GM21515 (cell line): ENCODE data around the gene LAMB3.

Source experiments
- ATAC-seq: cut with Tn5 transposase; IDR thresholded peaks from one replicate; pipeline ENCODE4 v1.9.1; 2021; ENCODE audit not compliant: unreplicated experiment

The LAMB3 gene

DNA sequence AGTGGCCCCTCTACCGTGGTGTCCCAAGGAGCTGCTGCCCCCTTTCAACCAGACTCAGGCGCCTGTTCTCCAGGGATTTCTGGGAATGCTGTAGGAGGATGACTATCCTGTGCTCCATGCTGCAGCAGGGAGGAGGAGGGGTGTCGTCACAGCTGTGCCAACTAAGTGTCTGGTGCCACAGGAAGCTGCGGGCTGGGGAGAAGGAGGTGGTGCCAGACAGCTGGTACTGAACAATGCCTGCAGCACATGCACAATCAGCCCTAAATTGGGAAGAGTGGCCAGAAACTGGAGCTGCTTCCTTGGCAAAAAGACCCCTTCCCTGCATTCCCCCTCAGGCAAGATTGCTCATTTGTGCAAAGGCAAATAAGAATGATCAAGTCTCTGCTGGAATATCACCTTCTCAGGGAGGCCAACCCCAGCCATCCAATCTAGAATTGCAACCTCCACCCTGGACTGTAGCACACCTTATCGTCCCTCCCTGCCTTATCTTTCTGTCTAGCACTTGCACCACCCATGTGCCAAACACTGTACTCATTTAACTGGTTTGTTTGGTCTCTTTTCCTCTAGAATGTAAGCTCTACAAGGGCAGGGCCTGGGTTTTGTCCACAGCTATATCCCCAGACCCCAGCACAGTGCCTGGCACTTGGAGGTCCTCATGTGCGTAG lies 33.3 kb downstream of the LAMB3 start:
- no peak for ATAC-seq

DNA sequence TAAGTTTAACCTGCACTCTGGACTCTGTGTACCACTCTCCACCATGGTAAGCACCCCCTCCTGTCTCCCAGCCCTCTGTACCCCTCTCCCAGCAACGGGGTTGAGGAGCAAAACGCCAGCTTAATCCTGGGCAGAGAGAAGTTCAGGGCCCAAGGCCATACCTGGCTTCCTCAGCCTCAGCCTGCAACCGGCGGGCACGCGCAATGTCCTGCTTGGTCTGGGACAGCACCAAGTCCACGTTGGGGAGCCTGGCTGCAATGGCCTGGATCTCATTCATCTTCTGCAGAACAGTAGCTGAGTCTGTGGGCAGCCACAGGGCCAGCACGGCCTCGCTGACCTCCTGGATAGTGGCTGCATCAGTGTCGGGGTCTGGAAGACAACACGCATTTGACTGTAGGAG lies 33.9 kb downstream of the LAMB3 start:
- ATAC-seq = no peak

DNA sequence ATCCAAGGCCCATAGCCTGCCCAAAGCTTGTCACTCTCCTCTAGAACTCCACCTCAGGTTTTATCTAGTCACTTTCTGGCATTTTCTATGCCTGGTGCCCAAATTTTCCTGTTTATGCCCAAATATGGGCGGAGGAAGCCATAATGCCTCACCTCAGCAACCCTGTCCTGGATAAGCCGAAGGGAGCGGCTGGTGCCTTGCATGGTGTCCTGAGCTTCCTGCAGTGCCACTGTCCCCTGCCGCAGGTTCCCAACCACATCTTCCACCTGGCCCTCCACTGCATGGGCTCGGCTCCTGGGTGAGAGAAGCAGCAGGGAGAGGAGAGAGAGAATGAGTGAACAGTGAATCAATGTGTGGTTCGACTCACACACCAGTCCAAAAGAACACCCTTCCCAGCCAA lies 34.5 kb downstream of the LAMB3 start:
- ATAC-seq = no peak

DNA sequence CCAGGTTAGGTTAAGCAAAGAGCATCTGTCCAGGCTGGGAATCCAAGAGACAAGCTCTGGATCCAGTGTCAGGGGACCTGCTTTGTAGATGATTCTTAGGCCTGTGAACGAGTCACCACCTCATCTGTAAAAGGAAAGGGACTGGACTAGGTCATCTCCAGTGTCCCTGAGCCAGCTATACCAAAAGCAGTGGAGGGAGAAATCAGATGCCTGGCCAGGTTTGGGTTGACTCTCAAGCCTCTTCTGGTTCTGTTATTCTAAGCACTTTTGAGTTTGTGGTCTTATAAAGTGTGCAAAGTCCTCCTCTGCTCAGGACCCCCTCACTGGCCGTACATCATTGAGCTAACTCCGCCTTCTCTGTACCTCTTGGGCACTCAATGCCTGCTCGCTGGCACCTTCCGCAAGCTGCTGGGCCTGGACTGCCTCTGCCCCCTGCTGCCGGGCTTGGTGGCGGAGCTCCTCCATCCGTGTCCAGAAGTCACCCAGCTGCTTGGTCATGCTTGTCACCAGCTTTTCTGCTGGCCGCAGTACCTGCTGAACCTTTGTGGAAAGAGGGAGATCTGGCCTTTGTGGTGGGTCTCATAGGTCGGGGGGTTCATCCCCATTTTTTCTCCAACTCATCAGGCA lies 35.1 kb downstream of the LAMB3 start:
- ATAC-seq = no peak

DNA sequence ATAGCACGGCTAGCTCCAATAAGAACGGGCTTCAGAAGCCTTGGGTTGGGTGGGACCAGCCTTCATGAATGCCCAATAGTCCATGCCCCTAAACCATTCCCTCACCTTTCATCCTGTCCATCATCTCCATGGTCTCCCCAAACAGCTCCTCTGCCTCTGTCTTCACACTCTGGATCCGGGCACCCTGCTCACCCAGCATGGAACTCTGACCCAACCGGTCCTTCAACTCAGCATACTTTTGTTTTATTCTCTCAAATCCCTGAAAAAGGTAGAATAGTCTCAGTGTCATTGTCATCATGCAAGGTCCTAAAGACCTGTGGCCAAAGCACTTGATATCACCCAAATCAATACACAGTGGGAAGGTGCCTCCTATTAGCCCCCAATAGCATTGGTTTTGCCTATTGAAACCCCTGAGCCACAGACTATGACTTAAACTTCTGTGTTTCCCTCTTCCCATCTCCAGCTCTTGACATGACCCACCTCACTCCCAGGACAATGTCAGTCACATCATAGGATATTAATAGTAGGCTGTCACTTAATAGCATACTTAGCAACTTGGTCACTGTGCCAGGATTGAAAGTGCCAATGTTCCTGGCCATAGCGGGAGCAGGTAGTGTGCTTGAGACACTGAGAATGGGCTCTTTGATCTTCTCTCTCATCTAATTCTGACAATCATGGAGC lies 35.7 kb downstream of the LAMB3 start:
- ATAC-seq = no peak

DNA sequence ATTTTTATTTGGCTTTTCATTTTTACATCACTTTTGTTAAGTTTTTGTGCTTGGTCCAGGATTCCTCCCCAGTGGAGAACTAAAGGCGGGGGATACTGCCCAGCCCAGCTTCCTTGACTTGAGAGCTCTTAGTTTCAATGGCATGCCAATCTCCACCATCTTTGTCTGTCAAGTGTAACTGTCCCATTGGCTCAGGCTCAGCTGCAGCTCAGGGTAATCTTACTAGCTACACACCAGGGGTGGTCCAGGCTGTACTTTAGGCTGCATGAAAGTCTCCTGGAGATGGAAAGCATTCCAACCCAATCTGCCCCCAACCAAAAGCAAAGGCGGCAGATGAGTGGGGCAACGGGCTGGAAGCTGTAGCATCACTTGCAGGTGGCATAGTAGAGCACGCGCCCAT lies 37.3 kb downstream of the LAMB3 start:
- ATAC-seq = no peak

DNA sequence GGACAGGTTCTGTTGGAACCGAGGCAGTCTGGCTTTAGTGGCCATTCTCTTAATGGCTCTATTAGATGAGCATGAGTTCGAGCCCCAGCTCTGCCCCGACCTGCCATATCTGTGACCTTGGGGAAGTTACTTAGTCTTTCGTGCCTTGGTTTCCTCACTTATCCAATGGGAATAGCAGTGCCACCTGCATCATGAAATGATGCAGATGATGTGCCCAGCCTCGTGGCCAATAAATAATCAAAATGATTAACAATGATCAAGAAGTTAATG lies 38.1 kb downstream of the LAMB3 start:
- ATAC-seq = no peak

DNA sequence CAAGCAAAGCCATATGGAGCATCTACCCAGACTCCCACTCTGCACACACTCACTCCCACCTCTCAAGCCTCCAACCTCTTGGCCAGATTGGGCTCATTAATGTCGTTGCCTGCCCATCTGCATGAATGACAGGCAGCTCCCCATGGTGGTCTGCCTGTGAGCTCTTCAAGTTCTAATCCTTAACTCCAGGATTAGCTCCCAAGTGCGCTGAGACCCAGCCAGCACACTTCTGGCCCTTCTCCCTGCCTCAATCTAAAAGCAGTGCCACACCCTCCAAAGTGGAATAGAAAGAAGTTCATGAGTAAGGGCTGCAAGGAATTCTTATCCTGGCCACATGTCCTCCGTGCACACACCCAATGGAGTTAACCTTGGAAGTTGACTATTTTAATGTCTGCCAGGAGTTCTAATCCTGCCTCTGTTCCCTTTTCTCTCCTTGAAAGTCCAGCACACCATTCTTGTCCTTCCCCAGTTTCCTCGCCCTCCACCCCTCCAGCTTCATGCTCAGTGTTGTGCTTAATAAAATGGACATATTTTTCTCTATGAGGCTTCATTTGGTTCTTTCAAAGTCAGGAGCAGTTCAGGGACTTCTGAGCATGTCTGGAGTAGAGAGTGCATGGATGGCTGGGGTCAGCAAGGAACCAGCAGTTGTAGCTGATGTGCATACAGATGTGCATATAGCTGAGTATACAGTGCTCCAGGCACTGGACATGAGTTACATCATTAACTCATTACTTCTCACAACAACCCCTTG lies 38.6 kb downstream of the LAMB3 start:
- ATAC-seq = no peak

DNA sequence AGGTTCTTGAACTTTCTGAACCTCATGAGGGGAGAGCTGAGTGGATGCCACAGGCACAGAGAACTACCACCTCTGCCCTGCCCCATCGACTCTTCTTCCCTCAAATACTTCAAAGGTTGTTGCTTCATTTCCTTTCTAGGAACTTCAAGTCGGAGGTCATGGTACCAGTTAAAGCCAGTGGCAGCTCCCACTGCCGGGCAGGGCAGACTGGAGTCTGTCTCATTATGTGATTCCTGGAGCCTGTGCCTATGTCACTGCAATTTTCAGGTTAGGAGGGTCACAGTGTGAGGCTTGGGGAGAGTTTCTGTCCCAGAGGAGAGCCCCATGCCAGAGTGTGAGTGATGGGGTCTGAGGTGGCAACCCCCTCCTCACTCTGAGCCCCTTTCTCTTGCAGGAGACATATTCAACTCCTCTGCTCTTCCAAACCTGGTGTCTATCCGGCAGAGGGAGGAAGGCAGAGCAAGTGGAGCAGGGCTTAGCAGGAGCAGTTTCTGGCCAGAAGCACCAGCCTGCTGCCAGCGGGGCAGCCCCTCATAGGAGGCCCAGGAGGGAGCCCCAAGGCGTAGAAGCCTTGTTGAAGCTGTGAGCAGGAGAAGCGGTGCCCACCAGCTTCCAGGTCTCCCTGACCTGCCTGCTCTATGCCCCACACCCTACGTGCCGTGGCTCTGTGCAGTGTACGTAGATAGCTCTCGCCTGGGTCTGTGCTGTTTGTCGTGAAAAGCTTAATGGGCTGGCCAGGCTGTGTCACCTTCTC lies 39.4 kb downstream of the LAMB3 start:
- no peak for ATAC-seq

DNA sequence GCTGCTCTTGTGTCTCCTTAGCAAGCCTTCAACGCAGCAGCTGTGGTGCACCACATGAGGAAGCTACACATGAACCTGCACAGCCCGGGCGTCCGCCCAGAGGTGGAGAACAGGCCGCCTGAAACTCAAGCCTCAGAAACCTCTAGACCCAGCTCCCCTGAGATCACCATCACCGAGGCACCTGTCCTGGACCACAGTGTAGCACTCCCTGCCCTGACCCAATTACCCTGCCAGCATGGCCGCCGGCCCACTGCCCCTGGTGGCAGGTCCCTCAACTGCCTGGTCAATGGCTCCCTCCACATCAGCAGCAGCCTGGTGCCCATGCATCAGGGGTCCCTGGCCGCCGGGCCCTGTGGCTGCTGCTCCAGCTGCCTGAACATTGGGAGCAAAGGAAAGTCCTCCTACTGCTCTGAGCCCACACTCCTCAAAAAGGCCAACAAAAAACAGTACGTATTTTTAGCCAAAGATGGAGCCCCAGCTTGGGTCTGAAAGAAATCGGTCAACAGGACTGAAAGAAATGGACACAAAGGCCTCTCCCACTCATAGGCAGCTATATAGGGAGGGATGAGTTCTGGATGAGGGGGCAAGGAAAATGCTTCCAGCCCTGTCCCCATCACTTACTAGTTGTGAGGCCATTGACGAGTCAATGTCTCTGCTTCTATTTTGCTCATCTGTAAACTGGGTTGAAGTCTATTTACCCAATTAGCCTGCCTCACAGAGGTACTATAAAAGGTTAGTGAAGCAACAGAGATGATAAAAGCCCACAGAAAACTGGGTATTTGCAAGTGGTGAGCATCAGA lies 40.3 kb downstream of the LAMB3 start:
- ATAC-seq = peak; percentile 40

DNA sequence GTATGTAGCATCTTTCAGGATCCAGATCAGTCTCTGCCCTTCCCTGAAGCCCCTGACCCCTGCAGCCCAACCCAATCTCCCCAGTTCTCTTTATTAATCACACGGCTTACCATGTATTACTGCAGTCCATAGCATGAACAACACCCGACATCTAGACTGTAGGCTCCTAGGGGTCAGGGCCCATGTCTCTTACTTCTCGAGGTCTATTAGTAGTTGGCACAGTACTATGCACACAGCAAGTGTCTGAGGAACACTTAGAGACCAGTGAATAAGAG lies 41.7 kb downstream of the LAMB3 start:
- no peak for ATAC-seq

DNA sequence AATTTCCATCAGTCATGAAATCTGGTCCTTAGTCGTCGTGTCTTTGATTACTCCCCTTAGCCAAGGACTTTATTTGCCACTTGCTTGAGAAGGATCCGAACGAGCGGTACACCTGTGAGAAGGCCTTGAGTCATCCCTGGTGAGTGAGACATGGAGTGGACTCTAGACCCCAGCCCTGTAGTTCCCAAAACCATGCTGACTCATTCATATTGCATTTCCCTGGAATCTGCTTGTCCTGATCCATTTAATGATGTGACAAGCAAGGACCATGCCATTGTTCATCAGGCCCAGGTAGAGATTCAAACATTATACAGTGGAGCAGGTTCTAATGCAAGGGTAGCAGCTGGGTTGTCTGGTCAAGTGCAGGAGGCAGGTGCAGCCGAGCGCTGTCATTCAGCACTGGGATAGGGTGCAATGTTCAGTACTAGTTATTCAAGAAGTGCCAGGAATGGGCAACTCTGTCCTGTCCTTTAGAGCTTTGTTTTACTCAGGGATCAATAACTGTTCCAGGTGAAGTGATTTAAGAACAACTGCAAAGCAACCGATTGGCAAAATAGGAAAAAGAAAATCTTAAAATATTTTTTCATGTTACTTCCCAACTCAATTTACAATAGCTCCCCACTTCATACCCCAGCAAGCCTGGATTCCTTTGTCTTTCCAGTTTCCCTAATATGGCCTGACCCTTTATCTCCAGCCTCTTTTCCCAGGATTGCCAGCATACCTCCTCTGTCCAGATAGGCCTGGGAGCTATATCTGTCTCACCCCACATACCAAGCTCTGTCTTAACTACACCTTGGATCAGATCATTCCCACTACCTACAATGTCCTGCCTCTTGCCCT lies 42.2 kb downstream of the LAMB3 start:
- no peak for ATAC-seq

DNA sequence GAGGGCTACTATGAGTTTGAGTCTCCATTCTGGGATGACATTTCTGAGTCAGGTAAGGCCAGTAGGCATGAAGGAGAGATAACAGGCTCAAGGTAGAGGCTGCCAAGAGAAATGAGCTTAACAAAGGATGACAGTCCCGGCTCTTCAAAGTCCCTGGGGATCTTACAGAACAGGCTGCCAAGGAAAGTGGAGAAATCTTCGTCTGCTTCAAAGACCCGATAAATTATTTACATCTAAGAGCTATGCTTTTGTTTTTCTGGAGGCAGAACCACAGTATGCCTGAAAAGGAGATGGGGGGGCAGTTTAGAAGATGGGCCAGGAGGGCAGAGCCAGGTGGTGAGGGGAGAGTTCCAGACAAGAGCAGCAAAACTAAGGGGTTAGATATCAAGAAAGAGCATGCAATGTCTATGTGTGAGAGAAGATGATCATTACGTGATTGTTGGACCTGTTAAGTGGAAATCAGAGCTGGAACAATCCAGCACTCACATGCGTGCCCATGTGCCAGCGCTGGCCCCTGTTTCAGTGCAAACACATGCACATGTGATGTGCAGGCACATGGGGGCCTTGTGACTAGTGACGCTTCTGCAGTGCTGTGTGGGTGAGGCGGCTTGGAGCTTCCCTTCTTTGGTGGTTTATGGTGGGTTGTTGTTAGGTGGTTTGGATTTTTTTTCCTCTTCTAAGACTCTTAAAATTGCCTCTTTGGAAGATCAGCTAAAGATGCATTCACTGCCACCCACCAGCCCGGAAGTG lies 43.0 kb downstream of the LAMB3 start:
- no peak for ATAC-seq

DNA sequence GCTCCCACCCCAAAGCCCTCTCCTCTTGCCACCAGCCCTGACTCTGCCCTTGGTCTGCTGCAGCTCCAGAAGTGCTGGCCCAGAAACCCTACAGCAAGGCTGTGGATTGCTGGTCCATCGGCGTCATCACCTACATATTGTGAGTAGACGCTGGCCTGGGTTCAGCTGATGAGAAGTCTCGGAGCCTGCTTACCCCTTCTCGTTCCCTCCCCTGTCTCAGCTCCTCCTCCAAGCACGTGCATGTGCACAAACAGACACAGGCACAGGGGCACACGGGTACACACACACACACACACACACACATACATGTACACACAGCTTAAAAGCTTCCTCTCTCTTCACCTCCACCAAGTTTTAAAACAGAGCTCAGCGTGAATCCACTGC lies 44.4 kb downstream of the LAMB3 start:
- peak; percentile 23 for ATAC-seq

DNA sequence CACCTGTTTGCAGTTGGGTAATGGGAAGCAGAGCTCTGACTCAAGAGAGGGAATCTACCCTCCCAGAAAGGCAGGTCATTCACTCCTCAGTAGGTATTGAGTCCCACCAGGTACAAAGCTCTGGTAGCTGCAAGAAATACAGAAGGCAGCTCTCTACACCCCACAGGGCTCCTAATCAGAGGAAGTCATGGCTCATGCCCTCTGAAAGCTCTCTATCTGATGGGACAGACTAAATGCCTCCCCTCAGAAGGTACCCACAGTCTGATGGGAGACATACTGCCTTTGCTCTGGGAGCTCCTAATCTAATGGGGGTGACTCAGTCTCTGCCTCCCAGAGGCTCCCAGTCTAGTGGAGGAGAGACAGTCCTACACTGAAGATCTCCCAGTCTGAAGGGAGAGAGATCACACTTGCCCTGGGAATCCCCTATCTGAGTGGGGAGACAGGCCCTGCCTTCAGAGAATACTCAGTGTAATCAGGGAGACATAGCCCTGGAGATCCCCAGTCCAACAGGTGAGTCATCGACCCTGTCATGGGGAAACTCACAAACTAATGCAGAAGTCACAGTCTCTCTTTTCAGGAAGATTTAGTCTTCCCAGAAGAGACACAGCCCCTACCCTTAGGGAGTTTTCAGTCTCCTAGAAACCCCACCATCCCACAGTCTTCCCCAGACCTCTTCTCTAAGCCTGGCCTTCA lies 45.0 kb downstream of the LAMB3 start:
- ATAC-seq = peak; percentile 60

DNA sequence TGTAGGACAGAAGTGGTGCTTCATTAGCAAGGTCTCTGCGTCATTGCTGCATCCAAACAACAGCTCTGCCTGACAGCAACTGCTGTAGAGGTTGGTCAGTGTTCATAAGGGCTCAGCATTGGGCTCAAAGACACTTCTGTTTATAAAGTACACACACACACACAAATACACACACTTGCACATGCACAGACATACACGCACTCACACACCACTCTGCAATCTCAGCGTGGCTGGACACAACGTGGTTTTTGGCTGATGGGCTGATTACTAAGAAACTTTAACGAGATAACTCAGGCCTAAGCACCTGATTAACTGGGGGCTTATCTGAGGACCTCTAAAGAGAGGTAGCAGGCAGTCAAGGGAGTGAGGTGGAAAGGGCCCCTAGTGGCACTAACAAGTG lies 48.3 kb downstream of the LAMB3 start:
- no peak for ATAC-seq

DNA sequence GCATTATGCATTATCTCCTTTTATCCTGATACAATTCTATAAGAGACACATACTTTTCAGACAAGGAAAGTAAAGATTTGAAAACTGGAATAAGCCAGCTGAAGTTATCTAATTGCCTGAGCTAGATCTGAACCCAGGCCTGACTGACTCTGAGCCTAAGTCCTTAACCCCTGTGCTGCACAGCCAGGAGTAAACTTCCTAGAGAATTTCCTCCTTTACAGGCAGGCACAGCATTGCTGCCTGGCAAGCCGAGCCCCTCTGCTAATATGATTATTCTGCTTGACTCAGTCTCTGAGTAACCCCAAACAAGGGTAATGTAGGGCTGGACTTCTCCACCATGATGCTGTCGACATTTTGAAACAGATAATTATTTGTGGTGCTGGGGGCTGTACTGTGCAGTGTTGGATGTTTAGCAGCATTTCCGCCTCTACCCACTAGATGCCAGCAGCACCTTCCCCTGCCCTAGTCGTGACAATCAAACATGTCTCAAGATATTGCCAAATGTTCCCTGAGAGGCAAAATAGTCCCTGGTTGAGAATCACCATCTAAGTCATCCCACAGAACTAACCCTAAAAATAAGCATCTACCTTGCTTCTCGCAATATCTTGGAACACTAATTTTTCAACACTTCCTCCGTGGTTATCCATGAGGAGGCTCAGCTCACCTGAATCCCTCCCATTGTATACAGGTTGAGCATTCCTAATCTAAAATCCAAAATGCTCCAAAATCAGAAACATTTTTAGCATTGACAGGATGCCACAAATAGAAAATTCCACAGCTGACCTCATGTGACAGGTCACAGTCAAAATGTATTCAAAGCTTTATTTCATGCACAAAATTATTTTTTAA lies 50.2 kb downstream of the LAMB3 start:
- ATAC-seq = no peak

DNA sequence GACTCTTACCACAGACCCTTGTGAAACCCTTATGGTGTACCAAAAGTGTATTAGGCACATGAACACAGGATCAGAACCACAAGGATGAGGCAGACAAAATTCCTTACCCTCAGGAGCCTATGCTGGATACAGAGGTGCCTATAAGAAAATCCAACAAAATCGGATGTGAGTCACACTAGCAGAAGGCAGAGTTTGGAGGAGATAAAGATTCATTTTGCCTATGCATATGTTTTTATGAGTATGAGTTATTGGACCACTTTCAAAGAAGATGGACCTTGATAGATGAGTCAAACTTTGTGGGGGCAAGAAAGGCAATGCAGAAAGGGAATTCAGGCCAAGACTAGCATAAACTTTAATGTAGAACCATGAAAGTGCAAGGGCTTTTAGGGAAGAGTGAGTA lies 51.7 kb downstream of the LAMB3 start:
- no peak for ATAC-seq
